ENCODE results near the gene NLRP9.

DNA sequence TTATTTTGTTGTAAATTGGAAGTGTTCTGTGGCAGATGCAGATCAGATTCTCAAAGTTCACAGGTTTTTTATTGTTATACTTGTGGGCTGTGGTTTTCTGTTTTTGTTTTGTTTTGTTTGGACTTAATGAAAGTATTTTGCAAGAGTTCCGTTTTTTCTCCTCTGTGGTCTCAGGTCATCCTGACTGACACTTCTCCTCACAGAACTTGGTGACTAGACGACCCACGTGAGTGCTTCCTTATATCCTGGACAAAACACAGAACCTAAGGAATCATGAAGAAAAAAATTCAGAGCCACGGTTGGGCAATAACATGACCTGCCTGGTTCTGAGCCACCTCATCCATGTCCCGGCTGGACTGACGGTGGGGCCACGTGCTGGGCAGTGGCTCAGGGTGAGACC is 28.3 kb upstream of the NLRP9 start:
- TF ChIP-seq FOXP2 (optimal IDR thresholded peaks at IDR 0.05; ENCODE audit: borderline replicate concordance, extremely low read depth, extremely low read length, insufficient read depth) (no peak), TAF1 (IDR thresholded peaks at IDR 0.05; ENCODE audit: borderline replicate concordance, insufficient read depth, low read length) (no peak), POLR2AphosphoS5 (IDR thresholded peaks at IDR 0.05; ENCODE audit: low read depth, low read length) (no peak), SIN3A (IDR thresholded peaks at IDR 0.05; ENCODE audit: borderline replicate concordance, insufficient read depth, low read length) (no peak)
- TF ChIP-seq, protein P1, sequence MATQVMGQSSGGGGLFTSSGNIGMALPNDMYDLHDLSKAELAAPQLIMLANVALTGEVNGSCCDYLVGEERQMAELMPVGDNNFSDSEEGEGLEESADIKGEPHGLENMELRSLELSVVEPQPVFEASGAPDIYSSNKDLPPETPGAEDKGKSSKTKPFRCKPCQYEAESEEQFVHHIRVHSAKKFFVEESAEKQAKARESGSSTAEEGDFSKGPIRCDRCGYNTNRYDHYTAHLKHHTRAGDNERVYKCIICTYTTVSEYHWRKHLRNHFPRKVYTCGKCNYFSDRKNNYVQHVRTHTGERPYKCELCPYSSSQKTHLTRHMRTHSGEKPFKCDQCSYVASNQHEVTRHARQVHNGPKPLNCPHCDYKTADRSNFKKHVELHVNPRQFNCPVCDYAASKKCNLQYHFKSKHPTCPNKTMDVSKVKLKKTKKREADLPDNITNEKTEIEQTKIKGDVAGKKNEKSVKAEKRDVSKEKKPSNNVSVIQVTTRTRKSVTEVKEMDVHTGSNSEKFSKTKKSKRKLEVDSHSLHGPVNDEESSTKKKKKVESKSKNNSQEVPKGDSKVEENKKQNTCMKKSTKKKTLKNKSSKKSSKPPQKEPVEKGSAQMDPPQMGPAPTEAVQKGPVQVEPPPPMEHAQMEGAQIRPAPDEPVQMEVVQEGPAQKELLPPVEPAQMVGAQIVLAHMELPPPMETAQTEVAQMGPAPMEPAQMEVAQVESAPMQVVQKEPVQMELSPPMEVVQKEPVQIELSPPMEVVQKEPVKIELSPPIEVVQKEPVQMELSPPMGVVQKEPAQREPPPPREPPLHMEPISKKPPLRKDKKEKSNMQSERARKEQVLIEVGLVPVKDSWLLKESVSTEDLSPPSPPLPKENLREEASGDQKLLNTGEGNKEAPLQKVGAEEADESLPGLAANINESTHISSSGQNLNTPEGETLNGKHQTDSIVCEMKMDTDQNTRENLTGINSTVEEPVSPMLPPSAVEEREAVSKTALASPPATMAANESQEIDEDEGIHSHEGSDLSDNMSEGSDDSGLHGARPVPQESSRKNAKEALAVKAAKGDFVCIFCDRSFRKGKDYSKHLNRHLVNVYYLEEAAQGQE (IDR thresholded peaks at IDR 0.05; ENCODE audit: insufficient read depth in 1 of 2, low read depth in 2 of 2, low read length in 2 of 2) = no peak
